GM19372 (cell line): Measurements from ENCODE around the gene CFAP299.
"Not testable (repeated sequence)": the region's sequence is repeated elsewhere in the genome, so short reads cannot be mapped to it uniquely, and the experiment has no call there.

Experiments used
- ATAC-seq: cut with Tn5 transposase; IDR thresholded peaks from one replicate; pipeline ENCODE4 v1.9.1; 2021; ENCODE audit warnings: mild to moderate bottlenecking, low read depth, moderate library complexity; ENCODE audit not compliant: unreplicated experiment

CFAP299 gene

DNA sequence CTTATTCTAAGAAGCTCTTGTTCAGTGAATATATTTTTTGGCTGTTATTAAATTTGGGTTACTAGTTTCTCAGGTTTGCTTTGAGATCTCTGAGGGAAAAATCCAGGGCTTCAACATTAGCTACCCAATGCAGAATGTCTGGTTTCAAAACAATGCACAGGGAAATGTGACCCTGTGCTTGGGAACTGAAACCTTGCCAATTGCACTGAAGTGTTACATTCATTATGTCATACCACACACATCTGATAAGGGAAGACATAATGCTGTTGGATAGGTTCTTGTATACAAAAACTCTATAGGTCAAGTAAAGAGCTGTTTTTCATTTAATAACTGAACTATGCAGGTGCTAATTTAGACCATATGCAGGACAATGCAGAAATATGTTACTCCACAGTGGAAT is 349.7 kb downstream of the CFAP299 start:
- ATAC-seq: no peak

DNA sequence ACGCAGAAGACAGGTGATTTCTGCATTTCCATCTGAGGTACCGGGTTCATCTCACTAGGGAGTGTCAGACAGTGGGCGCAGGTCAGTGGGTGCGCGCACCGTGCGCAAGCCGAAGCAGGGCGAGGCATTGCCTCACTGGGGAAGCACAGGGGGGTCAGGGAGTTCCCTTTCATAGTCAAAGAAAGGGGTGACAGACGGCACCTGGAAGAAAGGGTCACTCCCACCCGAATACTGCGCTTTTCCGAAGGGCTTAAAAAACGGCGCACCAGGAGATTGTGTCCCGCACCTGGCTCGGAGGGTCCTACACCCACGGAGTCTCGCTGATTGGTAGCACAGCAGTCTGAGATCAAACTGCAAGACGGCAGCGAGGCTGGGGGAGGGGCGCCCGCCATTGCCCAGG is 352.2 kb downstream of the CFAP299 start:
- ATAC-seq: not testable (repeated sequence)

DNA sequence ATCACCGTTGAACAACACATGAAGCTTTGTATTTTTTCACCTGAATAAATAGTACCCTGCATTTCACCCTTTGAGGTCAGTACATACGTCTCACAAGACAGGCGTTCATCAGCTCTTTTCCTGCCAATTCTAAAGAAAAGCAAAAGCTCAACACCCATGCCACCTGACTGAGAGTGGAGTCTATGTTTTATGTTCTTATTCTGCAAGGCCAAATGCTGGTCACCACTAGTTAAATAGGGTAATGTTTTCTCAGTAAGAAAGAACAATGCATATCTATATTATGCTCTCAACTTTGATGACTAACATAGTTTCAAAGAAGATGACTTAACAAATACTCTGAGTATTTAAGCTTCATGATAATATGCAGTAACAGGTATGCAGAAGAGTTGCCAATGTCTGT is 358.6 kb downstream of the CFAP299 start:
- ATAC-seq: no peak

DNA sequence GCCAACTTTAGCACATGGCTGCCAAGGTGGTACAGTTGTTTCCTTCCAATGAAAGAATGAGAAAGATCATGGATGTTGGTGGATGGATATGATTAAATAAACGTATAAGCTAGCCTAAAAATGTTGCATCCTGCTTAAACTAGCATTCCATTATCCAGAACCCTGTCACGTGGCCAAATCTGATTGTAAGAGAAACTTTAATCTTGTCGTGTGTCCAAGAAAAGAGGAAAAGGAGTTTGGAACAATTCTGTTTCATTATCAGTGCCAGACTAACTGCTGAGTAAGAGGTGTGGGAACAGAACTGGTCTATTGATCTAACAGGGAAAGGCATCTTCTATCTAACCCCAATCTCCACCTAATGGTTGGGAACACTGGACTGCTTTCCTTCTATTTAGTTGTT is 369.8 kb downstream of the CFAP299 start:
- ATAC-seq: no peak

DNA sequence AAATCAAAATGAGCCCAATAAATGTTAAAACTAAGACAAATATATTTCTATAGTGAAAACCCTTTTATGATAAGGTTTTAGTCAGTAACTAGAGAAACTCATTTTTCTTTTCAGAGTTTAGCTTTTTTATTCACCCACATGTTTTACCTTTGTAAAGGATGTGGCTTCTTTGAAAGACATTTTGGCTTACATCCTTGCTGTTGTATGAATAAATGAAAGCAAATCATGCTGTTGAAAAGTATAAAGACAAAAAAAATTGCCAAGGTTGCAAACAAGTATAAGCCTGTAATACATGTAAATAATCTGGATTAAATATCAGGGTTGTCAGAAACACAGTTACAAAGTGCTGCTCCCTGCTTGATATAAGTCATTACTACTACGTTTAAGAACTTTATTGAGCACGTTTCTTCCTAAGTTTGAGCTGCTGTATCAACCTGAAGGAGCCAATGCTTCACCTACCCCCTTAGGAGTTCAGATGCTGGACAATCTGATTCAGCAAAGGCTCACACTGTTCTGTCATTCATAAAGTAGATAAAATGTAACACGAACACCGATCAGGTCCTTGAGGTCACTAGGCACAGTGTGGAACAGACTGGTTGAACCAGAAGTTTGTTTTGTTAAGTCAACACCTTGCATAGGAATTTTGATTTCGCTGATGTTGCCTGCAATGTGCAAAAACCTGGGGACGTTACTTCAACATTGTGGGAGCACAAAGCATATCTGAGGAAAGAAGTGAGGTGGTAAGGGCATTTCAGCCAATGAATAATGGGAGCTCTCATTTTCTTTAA is 373.7 kb downstream of the CFAP299 start:
- ATAC-seq: no peak

DNA sequence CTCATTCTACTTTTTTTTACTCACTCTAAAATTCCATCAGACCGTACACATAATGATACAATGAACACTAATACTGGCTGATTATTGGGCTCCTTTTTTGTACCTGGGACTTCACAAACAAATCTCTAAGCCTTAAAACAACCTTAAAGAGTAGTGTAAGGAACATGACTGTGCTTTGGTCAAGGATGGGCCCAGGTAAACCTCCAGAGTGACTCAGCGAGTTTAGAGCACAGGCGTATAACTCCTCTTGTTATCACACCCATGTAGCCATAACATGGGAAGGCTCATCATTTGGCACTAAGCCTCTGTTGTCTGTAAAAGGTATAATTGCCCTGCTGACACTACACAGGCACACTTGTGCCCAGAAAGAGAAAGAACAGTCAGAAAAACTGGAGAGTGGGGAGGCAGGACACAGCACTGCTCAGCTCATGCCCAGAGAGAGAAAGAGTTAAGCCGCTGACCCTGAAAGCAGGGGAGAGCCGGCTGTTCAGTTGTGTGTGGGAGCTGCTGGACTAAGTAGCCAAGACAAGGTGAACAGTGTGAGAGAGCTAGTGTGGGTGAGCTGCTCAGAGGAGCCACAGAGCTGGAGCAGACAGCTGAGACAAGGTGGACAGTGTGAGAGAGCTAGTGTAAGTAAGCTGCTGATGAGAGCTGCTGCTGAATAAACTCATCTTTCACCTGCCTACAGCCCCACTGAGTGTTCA is 375.4 kb downstream of the CFAP299 start:
- no peak for ATAC-seq

DNA sequence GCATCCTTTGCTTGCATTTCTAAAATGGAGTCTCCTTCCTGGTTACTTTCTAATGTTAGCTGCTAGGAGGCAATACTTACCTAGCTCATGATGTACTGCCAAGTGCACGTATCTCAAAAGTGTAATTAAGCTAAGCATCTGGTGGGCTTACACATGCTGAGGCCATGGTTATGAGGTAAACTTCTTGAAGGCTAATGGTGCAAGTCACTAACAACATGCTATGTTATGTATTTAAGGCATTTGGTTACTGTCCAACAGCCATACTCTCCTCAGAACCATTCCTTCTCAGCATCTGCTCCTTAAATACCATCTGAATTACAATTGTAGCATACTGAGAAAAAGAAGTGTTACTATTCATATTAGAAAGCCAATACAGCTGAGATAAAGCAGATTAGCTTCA is 376.4 kb downstream of the CFAP299 start:
- ATAC-seq: no peak

DNA sequence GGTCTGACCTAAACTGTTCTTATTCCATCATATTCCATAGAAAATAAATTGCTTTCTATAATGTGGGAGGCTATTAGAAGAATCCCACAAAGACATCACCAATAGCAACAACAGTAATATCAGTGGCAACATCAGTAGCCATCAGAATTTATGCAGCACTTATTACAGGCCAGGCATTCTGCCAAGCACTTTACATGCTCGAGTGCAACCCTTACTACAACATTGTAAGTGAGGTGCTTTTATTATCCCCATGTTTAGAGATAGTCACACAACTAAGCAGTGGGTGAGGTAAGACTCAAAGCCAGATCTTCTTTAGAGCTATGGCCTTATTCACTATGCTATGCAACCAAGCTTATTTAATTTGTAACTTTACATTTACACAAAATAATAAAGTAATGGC is 377.9 kb downstream of the CFAP299 start:
- no peak for ATAC-seq

DNA sequence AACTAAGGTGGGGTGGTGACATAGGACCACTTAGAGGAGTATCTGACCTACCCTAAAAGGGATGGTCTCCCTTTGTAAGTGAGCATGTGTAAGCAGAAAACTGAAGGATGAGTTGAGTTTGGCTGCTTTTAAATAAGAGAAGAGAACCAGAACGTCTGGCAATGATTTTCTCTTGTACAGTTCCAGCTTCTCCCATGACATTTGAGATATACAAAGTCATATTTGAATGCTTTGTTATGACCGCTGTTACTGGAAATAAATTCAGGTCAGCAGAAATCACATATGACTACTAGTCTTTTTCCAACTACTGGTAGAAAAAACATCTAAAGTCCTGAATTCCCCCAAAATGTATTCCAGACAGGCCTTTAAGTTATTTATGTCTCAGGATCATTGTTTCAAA is 381.7 kb downstream of the CFAP299 start:
- no peak for ATAC-seq

DNA sequence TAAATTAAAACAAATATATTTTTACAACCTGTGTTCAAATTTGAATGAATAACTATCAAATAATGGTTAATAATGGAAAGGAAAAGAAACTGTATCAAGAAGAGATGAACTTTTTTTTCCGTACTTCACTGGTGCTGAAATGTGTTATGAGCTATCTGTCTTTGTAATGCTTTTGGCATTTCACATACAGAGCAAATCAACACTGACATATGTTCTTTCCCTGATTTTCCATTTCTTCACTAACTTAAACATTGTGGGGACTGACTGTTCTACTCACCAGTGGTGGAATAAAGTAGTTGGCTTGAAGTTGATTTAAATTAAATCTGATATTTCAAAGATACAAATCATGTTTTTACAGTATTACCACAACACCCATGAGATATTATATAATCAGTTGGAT is 390.9 kb downstream of the CFAP299 start:
- no peak for ATAC-seq

DNA sequence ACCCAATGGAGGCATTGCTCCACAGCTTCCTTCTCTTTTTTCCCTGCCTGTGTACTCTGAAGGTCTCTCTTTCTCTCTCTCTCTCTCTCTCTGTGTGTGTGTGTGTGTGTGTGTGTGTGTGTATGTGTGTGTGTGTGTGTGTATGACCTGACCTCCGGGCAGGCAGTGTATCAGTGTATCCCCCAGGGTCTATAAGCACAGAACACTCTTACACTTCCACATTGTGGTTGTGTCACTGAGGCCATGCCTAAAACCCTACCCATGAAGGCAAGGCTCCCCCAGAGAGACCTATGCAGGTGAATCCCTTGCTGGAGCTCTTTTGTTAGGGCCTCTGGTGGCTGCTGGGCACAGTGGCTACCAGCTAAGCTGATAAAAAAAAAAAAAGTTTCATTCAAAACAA is 394.6 kb downstream of the CFAP299 start:
- no peak for ATAC-seq

DNA sequence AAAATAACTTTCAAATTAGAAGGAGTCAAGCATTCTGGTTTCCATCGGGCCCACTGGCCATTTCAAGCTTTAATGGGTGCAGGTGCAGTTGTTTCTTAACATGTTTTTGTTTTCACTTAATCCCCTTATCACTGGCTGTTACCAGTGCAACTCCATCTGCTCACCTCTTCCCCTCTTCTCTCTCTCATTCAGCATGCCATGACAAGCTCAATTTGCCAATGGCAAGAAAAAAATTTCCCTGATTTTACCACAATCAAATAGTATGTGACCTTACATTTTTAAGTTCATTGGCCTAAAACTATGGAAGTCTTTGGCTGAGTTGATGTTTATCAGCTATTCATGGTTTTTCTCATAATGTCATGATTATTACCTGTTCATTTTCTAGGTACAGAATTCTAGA is 395.9 kb downstream of the CFAP299 start:
- no peak for ATAC-seq

DNA sequence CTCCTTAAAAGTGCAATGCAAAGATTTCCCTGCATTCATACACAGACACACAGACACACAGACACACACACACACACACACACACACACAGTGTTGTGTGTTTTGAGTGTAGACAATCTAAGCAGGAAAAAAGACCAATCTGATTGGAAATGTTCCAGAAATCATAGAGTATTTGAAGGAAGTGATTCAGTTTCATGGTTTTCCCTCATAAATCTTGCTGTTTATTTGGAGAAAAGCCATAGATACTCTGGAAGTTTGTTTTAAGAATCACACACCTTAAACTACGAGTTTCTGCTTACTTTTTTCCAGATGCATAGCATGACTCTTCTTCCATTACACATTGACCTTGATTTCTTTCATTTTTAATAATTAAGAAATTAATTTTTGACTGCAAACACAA is 396.5 kb downstream of the CFAP299 start:
- no peak for ATAC-seq

DNA sequence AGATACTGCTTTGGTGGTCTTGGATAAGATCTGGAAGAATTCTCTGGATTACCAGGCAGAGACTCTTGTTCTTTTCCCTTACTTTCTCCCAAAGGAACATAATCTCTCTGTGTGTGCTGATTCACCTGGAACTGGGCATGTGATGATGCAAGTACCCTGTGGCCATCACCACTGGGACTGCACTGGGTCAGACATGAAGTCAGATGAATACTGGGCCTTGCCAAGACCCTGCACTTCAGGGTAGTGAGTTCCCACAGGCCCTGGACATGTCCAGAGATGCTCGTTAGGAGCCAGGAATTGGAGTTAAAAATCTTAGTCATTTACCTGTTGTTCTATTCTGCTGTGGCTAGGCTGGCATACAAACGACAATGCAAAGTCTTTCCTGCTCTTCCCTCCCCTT is 404.8 kb downstream of the CFAP299 start:
- ATAC-seq: no peak

DNA sequence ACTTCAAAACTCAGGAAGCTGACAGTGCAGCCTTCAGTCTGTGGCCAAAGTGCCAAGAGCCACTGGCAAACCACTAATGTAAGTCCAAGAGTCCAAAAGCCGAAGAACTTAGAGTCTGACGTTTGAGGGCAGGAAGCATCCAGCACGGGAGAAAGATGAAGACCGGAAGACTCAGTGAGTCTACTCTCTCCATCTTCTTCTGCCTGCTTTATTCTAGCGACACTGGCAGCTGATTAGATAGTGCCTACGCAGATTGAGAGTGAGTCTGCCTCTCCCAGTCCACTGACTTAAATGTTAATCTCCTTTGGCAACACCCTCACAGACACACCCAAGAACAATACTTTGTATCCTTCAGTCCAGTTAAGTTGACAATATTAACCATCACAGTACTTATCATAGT is 414.0 kb downstream of the CFAP299 start:
- ATAC-seq: not testable (repeated sequence)

DNA sequence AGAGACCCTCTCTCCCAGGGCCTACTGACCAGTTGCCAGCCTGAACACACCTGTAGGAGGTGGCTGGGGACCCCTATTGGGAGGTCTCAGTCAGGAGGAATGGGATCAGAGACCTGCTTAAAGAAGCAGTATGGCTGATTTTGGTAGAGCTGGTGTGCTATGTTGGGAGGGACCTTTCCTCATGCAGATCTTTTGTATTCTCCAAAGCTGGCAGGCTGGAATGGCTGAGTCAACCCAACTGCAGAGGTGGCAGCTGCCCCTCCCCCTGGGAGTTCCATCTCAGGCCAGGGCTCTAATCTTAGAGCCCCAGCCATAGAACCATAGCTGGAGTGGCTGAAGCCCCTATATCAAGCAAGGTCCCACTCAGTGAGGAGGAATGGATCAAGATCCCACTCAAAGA is 415.7 kb downstream of the CFAP299 start:
- ATAC-seq: no peak

DNA sequence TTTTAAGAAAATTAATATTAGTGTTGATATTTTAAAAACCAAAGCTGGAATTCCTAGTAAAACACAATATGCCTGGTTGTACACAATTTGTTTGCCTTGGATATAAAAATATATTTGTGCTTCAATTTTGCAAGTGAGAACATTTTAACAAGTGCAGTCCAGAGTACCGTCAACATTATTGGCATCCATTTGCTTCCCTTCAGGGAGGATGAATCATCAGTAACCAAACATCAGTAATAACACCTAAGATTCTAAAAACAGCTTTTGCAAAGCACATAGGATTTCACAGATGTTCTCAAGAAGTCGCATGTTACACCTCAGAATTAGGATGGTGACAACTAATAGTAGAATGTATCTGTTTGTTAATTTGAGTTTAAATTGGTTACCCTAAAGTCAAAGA is 432.4 kb downstream of the CFAP299 start:
- no peak for ATAC-seq

DNA sequence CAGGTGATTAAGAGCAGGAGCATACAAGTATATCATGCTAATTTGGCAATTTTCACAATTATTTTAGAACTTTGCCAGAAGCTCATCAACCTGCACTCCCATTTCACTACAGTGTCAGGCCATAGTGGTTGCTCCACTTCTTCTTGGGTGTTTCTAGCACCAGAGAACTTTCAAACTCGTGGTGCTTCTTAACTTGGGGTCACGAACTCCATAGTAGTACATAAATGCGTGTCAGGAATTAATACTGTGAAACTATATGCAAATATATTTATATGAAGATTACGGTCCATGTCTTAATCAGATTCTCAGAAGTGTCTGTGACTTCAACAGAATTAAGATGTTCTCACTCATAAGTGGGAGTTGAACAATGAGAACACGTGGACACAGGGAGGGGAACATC is 440.6 kb downstream of the CFAP299 start:
- ATAC-seq: no peak

DNA sequence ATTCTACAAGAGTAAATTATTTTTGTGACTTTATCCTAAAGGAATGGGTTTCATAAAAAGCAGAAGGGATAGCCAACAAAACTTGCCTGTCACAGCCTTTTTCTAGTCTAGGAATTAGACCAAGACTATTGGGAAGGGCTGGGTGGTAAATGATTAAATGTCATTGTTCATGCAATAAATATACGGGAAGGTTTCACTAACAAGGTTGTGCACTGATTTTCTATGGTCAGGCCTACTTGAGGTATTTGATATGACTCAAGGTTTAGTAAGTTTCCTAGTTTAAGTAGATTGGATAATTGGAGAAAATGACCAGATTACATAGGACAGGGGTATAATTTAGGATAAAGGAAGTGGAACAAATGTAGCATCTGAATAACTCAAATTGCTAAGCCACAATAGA is 445.9 kb downstream of the CFAP299 start:
- ATAC-seq: no peak

DNA sequence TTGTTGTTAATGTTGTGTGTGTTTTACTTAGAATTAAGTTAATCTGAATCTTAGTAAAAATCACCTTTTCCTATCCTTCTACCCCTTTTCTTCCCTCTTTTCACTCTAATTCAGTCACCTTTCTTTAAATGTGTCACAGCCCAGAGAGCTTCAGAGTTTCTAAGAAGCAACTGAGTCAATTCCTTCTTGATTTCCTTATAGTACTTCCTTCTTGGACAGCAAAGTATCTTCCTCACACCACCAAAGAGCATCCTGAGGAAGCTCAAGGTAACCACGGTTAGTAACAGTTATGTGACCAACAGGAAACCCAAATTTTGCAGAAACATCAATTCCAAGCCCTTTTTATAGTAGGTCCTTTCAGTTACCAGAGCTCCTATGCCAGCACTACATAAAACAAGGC is 451.8 kb downstream of the CFAP299 start:
- ATAC-seq: no peak

DNA sequence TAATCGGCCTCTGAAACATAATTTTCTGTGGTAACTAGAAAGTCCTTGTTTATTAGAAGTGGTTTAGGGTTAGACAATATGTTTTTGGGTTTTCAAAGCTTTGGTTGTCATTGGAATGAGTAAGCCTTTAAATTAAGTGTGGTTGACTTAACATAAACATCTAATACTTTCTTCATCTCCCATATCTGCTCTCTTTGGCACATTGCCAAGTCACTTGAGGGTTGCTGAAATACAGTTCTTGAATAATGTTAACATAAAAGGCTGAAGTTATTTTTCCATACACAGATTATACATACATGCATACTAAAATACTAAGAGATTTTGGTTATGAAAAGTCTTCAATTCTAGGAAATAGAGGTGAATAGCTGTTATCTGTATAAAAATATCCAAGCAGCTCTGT is 453.3 kb downstream of the CFAP299 start:
- no peak for ATAC-seq

DNA sequence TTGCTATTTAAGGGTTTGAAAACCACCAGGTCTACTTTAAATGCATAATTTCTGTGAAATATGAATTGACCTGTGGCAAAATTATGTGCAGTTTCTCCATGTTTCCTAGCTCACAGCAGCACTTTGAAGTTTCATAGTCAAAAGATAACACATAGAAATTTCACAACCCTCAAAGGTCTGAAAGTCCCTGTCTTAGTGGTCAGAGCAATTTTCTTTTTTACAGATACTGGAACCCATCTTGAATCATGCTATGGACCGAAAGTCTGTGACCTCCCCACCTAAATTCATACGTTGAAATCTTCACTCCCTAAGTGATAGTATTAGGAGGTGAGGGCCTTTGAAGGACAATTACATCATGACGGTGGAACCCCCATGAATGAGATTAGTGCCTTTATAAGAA is 454.6 kb downstream of the CFAP299 start:
- ATAC-seq: no peak
